Stomach (tissue), 9 donors: ENCODE measurements around the gene ANKDD1B. TPM values are rescaled to one million over a fixed set of nuclear protein-coding genes. Genes with fewer than 3 reads are reported as not detected.

Source experiments
- DNase-seq, 2 donors: peaks; one replicate each; pipeline versions ENCODE4 v3.0.0 to v3.0.0-alpha.2; 2013 to 2019
- H3K27ac ChIP-seq, 5 donors: fragments of 200-600 bp in 4 of 5; sonication (generic) in 4 of 5; one replicate each; pipeline ENCODE4 v1.5.1; 2013 to 2019; ENCODE audit warnings: mild to moderate bottlenecking in 1 of 5, moderate library complexity in 1 of 5
- H3K27me3 ChIP-seq, 3 donors: fragments of 200-600 bp; sonication (generic); one replicate each; pipeline ENCODE4 v1.5.1; 2017 to 2019; ENCODE audit warnings: mixed run types in 1 of 3
- H3K36me3 ChIP-seq, 4 donors: fragments of 200-600 bp; sonication (generic); 1 replicate in 3 of 4; 2 replicates in 1 of 4; pipeline ENCODE4 v1.5.1; 2016 to 2019
- H3K4me1 ChIP-seq, 4 donors: fragments of 200-600 bp; sonication (generic); one replicate each; pipeline ENCODE4 v1.5.1; 2016 to 2019
- H3K4me3 ChIP-seq, 4 donors: fragments of 200-600 bp; sonication (generic) in 3 of 4; one replicate each; pipeline ENCODE4 v1.5.1; 2016 to 2019; ENCODE audit warnings: mild to moderate bottlenecking in 1 of 4
- H3K9me3 ChIP-seq, 4 donors: fragments of 200-600 bp; sonication (generic); one replicate each; pipeline ENCODE4 v1.5.1; 2016 to 2019
- CTCF ChIP-seq, 7 experiments: fragments of 450-650 bp in 4 of 7; fragments of 200-600 bp in 3 of 7; sonication (generic) in 3 of 7; IDR thresholded peaks; one replicate each; pipeline ENCODE4 v1.5.1; 2016 to 2019; ENCODE audit warnings: antibody characterized with exemption in 7 of 7, control low read depth in 2 of 7, mild to moderate bottlenecking in 1 of 7
- EP300 ChIP-seq: sonication (generic); formaldehyde crosslinking; IDR thresholded peaks from one replicate; pipeline ENCODE4 v1.6.1; 2017; ENCODE audit warnings: antibody characterized with exemption
- POLR2A ChIP-seq, 4 donors: fragments of 450-650 bp; IDR thresholded peaks; one replicate each; pipeline ENCODE4 v1.6.1; 2016; ENCODE audit warnings: antibody characterized with exemption in 4 of 4, control low read depth in 2 of 4, mild to moderate bottlenecking in 1 of 4, moderate library complexity in 1 of 4
- POLR2AphosphoS5 ChIP-seq, 3 donors: sonication (generic); formaldehyde crosslinking; IDR thresholded peaks; one replicate each; pipeline ENCODE4 v1.6.1; 2016; ENCODE audit warnings: antibody characterized with exemption in 3 of 3
- WGBS, 5 donors: extraction: QIAGEN DNeasy Blood & Tissue Kit in 3 of 5; methylation state at CpG; one replicate each; pipeline versions ENCODE4 v1.1.5 to v1.1.7; 2013 to 2018; 5-methylcytosine and 5-hydroxymethylcytosine counted together
- intact Hi-C: fragments of 100-400 bp; cut with DNase I; formaldehyde crosslinking; loops from one replicate; pipeline ENCODE4 v1.15.1; 2023; ENCODE audit warnings: low total_unique reads
- polyA plus RNA-seq, 3 donors: library from polyadenylated mRNA; stranded (reverse); fragments of 200-250 nt; gene quantifications; one replicate each; pipeline ENCODE4 v1.2.3, GENCODE V29; 2013
- total RNA-seq, 5 donors: library from RNA; depleted of rRNA; stranded (reverse); fragments of >200 nt; gene quantifications; one replicate each; pipeline versions ENCODE4 v1.1.0 to v1.2.3, GENCODE V29; 2014 to 2016
- donor health status: healthy with polysubstance abuse.
- donor health status: Bipolar disorder and iron deficiency.
- donor health status: healthy.

ANKDD1B gene
- total and polyA plus RNA-seq, 8 donors, result 0.37 to 11.6 (median 3.6) TPM; not detected in 2

GRCh38 chr5:75617736-75618352, 6.6 kb downstream of the ANKDD1B start:
- Histone ChIP-seq H3K9me3 (no peaks in the 10 kb centered on the region), H3K36me3 (no peaks in the 10 kb centered on the region), H3K27me3 (no peaks in the 10 kb centered on the region), H3K27ac (no peak overlapping the region), H3K4me3 (no peak overlapping the region), H3K4me1 (peaks cover 14 to 40% (median 30%) of the 10 kb centered on the region in 4 donors)
- no peak for TF ChIP-seq POLR2AphosphoS5 (IDR thresholded peaks at IDR 0.05)
- TF ChIP-seq POLR2A (IDR thresholded peaks at IDR 0.05), result no peak
- TF ChIP-seq EP300, result no peak
- TF ChIP-seq CTCF (IDR thresholded peaks at IDR 0.05), result no peak
- intact Hi-C loops, result no loop called here
- WGBS, 5 donors, result 68 to 85% (median 77%) methylated on average over 5 of the region's 5 CpGs
- DNase-seq, result peak in 1 of 2 donors; percentile 28

- intact Hi-C loops, result no loop called here
- Histone ChIP-seq H3K9me3 (no peaks in the 10 kb centered on the region), H3K4me1 (peaks cover 23 to 54% (median 41%) of the 10 kb centered on the region in 4 donors), H3K27me3 (no peaks in the 10 kb centered on the region), H3K27ac (peak overlapping the region in 1 of 5 donors; percentile 15), H3K36me3 (no peaks in the 10 kb centered on the region), H3K4me3 (no peak overlapping the region)
- DNase-seq, result no peak
- WGBS, 5 donors, result 48 to 71% (median 56%) methylated on average over 4 of the region's 4 CpGs
- no peak for TF ChIP-seq POLR2A (IDR thresholded peaks at IDR 0.05)
- TF ChIP-seq POLR2AphosphoS5 (IDR thresholded peaks at IDR 0.05), result no peak
- no peak for TF ChIP-seq EP300
- TF ChIP-seq CTCF (IDR thresholded peaks at IDR 0.05), result no peak
Observed at GRCh38 chr5:75620184-75620959, 9.1 kb downstream of the ANKDD1B start.

- TF ChIP-seq EP300 (no peak), POLR2A (IDR thresholded peaks at IDR 0.05) (no peak), POLR2AphosphoS5 (IDR thresholded peaks at IDR 0.05) (peak in 2 of 3 donors; percentile 72 to 81)
- intact Hi-C loops, result no loop called here
- no peak overlapping the region for H3K4me3 ChIP-seq
- H3K9me3 ChIP-seq, result no peaks in the 10 kb centered on the region
- 35 to 76% (median 49%) methylated on average over 4 of the region's 4 CpGs for WGBS, 5 donors
- H3K4me1 ChIP-seq, result peaks cover 25 to 43% (median 35%) of the 10 kb centered on the region in 4 donors
- peak; percentile 41 to 61 for DNase-seq
- no peaks in the 10 kb centered on the region for H3K36me3 ChIP-seq
- H3K27ac ChIP-seq, result peak overlapping the region; percentile 55 to 83 (median 66)
- no peaks in the 10 kb centered on the region for H3K27me3 ChIP-seq
Observed at GRCh38 chr5:75622564-75622963, 11.3 kb downstream of the ANKDD1B start.

GRCh38 chr5:75623846-75624245, 12.6 kb downstream of the ANKDD1B start:
- peak in 2 of 3 donors; percentile 14 to 71 for TF ChIP-seq POLR2AphosphoS5 (IDR thresholded peaks at IDR 0.05)
- TF ChIP-seq POLR2A (IDR thresholded peaks at IDR 0.05), result no peak
- intact Hi-C loops, result no loop called here
- DNase-seq, result peak in 1 of 2 donors; percentile 32

GRCh38 chr5:75626959-75627358, 15.7 kb downstream of the ANKDD1B start:
- Histone ChIP-seq H3K4me1 (peaks cover 6 to 25% (median 20%) of the 10 kb centered on the region in 4 donors), H3K27me3 (no peaks in the 10 kb centered on the region), H3K9me3 (no peaks in the 10 kb centered on the region), H3K27ac (no peak overlapping the region), H3K4me3 (no peak overlapping the region), H3K36me3 (no peaks in the 10 kb centered on the region)
- TF ChIP-seq EP300 (no peak), POLR2A (IDR thresholded peaks at IDR 0.05) (no peak), CTCF (IDR thresholded peaks at IDR 0.05) (no peak), POLR2AphosphoS5 (IDR thresholded peaks at IDR 0.05) (no peak)
- no peak for DNase-seq
- intact Hi-C loops, result no loop called here

More at GRCh38 chr5:75623846-75624245, 12.6 kb downstream of the ANKDD1B start:
- H3K4me1 ChIP-seq, result peaks cover 23 to 37% (median 33%) of the 10 kb centered on the region in 4 donors
- H3K36me3 ChIP-seq, result no peaks in the 10 kb centered on the region
- no peaks in the 10 kb centered on the region for H3K9me3 ChIP-seq
- H3K27me3 ChIP-seq, result no peaks in the 10 kb centered on the region
- H3K27ac ChIP-seq, result peak overlapping the region in 4 of 5 donors; percentile 55 to 83 (median 67)
- H3K4me3 ChIP-seq, result no peak overlapping the region
